Measurements from ENCODE around the gene BCL2L12.
A peak's percentile ranks its signal among the peaks of the same experiment; 100 is the strongest.

The BCL2L12 gene

DNA sequence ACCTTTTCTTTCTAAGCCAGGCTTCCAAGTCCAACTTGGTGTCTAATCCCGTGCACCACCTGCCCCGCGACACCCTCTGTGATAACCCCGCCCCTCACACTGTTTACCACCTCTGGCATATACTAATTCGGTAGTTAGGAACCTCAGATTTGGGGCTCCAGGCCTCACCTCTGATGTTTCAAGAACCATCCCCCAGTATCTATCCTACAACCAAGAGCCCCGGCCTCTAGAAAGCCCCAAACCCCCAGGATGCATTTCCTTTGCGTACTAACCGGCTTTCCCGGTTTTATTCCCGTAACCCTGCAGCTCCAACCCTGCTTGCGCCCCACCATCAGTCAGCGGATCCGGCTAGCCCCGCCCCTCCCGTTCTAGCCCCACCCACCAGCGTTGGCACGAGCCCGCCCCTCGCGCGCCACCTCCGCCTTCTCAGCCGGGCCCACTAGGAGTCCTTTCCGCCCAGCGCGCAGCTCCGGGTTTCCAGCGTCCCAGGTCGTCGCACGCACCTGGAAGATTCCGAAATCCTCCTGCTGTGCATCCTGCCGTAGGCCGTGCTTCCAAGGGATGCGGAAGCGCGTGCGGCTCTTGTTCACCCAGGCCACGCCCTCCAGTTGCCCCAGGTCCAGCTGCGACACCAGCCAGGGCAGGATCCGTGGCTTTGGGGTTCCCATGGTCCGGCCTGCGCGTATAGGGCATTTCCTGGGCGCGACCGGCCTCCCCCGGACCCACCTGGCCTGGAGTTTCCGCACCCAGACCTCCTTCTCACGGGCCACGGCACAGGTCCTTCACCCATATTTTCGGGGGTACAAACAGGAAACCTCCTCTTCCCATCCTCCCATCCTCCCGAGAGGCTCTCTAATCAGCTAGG lies 1.3 kb upstream of the BCL2L12 start:
- DNase-seq (ENCODE audit: low spot score), result peak; percentile 93

DNA sequence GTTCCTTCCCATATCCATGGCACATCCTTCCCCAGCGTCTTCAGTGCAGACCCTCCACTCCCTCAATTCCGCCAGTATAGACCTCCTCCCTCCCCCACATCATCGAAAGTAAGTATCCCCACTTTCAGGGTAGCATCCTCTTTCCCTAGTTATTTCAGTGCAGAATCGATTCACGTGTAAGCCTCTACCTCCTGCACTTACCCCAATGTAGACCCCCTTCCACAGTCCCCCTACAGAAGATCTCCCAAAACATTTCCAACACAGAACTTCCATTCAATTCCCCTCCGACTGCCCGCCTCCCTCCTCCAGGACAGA lies 740 bp upstream of the BCL2L12 start:
- DNase-seq (ENCODE audit: low spot score), result no peak

DNA sequence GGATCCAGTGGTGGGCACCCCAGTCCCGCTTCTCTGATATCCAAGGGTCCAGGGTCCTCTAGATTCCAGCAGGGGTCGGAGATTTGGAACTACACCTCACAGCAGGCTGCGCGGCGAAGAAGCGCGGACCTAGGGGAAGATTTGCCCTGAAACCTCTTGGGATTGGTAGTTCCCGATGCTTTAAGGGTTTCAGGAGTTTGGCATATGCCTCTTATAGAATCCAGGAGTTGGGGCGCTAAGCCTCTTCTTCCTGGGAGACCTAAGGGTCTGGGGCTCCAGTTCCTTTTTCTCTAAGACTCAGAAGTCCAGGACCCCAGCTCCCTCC lies 349 bp downstream of the BCL2L12 start:
- no peak for DNase-seq (ENCODE audit: low spot score)

DNA sequence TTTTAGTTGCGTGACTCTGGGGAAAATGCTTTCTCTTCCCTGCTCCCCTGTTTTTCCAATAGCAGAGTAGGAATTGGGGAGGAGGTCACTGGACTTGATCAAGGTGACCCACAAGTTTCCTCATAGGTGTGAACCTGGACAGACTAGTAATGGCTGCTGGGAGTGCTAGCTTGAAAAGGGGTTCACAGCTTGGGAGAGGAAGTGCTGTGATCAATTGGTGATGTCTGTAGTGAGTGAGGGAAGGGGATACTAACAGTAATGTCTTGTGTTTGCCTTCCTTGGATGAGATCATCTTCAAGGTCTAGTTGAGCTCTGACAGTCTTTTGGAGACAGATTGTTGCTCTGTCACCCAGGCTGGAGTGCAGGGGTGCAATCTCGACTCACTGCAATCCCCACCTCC lies 1.7 kb downstream of the BCL2L12 start:
- no peak for DNase-seq (ENCODE audit: low spot score)

DNA sequence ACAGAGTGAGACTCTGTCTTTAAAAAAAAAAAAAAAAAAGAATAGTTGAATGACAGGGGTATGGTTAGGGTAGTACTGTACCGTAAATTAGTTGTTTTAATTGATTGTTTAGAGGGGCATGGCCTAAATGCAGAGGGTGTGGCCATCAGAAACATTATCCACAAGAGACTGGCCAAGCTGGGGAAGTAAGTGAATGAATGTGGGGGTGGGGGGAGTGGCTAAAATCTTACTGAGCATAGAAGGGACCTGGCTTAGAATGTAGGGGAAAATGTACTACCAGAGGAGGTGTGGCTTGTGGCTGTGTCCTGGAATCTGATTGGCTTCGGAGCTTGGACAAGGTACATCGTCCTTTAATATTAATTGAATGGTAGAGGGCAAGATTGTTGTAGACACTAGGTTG lies 3.8 kb downstream of the BCL2L12 start:
- no peak for DNase-seq (ENCODE audit: low spot score)

DNA sequence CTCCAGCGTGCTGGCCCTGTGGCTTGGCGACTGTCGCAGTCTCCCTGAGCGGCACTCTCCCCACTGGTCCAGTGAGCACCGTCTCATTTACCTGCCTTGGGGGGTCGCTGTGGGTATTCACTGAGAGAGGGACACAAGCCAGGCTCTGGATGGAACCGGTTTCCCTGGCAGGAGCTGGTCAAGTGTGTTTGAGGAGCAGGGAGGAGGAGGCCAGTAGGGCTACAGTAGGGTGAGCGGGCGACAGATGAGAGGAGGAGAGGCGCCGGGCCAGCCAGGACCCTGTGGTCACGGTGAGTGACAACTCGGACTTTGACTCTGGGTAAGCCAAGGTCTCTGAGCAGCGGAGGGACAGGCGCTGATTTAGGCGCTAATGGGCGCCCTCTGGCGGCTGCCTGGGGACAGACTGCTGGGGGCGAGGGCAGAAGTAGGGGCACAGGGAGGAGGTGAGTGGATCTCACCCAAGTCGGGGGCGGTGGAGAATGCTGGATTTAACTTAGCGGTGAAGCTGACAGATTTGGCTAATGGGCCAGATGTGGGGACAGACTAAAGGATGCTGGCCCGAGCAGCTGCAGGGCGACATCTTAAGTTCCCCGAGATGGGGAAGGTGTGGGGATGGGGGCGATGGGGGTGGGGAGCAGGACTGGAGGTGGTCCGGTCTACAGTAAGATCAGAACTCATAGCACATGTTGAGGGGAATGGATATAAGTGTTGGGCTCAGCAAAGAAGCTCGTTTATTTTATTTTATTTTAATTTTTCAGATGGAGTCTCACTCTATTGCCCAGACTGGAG lies 6.6 kb downstream of the BCL2L12 start:
- peak; percentile 84 for DNase-seq (ENCODE audit: low spot score)

DNA sequence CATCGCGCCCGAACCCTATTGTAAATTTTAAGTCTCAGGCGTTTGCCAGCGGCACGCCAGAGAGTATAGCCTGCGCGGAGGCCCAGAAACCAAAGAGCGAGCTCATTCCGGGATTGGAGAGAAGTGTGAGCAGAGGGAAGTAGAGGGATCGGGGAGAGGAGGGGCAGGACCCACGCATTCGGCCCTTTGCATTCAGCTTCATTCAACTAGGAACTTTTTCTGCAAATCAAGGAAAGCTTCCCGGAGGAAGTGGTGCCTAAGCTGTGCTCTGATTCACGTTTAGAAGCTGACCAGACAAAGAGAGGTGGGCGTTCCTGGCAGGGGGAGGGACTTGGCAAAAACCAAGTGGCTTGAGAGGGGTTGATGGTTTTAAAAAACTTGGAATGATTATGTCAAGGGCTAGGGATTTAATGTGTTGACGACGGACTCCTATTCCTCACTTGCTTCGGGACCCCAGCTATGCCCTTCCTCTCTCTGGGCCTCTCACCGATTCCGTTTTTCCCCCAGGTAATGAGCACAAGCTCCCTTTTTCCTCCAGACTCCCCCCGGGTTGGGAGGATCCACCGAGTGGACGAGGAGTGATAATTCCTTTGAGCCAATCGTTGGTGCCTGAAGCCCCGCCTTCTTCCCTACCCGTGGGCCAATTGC lies 10.5 kb downstream of the BCL2L12 start:
- peak; percentile 92 for DNase-seq (ENCODE audit: low spot score)

DNA sequence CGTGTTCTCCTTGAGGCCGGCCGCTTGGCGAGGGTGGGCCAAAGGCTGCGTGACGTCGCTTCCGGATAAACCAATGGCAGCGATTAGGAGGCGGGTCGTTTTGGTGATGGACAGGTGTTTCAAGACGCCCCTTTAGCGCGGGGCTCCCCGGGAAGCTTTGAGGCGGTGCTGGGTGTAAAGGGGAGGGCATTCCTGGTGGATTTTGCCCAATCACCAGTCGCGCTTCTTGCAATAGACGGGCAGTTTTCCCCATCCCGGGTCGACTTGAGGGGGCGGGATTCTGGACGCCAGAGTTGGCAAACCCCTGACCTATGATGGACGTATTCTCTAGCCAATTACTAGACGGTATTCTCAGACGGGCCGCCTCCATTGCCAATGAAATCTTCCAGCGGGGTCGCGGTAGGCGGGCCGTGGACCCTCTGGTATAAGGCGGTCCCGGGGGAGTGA lies 11.1 kb downstream of the BCL2L12 start:
- DNase-seq (ENCODE audit: low spot score), result peak; percentile 100

DNA sequence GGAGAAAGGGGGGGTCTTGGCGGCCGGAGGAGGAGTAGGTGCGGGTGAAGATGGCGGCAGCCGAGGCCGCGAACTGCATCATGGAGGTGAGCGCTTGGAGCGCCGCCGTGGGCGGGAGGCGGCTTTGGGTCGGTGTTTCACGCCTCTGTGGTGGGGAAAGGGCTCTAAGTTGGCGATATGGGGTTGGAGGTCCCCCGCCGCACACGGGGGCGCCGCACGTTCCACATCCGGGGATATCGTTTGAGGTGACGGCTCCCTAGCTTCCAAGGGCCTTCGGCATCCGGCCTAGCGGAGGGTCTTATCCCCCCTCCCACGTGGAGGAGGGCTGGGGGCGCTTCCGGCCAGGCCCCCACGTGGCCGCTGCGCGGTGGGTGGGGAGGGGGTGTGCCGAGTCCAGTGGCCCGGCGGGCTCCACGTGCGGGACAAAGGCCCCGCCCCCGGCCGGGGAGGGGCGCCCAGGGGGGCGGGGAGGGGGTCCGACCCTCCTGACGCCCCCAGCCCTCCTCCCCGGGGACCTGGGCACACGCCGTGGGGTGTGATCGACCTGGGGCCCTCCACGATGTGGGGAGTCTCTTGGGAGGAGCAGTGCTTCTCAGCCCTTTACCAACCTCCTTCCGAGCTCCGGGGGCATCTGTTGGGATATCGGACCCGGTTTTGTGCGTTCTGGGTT lies 11.6 kb downstream of the BCL2L12 start, which contains the start of gene PRMT1:
PRMT1 (plus strand) TSS at position 41 of the 670 bp plus-strand sequence; CDS start at position 51, 10 bp downstream.
- DNase-seq (ENCODE audit: low spot score), result no peak

DNA sequence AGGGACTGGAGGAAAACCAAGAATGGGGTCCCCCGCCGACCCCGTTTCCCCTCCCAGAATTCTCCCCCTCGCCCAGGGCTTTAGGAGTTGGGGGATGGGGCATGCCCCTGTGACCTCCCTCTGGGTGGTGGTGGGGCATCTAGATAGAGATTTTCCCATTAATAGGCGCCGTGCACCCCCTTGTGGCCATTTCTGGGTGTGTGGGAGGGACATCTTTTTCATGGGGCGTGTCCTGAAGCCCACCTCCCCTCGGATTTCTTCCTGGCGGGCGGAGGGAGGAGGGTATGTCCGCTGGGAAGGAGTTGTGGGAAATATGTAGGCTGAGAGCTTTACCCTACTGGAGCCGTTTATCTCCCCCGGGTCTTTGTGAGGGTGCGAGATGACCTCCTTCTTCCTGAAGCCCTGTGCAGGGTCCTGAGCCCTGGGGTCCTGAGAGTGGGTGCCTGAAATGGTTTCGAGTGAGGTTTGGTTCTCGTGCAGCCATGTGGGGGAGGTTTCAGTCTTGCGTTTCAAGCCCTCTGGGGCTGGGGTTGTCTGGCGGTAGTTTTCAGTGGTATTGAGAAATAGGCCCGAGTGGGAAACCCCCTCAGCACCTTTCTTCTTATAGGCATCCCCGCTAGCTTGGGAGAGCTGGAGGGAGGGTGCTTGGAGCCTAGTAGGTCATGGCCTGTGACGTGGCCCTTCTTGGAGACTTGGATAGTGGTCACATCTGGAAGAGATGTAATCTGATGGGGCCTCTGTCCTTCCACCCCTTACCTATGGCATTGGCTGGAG lies 12.4 kb downstream of the BCL2L12 start:
- DNase-seq (ENCODE audit: low spot score), result peak; percentile 64

DNA sequence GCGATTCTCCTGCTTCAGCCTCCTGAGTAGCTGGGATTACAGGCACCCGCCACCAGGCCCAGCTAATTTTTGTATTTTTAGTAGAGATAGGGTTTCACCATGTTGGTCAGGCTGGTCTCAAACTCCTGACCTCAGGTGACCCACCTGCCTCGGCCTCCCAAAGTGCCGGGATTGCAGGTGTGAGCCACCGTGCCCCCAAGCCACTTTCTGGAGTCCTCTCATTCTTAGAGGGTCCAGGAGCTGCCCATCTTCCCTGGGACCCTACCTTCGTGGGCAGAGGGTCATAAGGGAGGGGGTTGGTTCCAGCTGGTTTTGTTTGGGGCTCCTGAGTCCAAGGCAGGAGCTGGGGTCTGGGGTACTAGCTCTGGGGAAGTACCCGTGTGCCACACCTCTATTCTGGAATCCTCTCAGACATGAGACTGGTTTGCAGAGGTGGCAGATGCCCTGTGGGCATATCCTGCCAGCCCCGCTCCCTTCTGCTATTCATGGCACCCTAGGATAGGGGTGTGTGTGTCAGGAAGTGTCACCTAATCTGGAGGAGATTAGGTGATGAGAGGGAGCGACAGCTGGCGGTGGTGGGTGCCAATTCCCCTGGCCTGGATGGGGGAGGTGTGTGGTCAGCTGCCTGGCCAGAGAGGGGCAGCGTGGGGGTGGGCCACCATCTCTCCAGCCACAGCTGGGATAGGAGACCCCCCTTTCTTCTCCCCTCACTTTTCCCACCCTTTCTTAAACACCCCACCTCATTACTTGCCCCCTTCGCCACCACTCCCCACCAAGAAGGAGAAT lies 13.4 kb downstream of the BCL2L12 start:
- DNase-seq (ENCODE audit: low spot score), result no peak

DNA sequence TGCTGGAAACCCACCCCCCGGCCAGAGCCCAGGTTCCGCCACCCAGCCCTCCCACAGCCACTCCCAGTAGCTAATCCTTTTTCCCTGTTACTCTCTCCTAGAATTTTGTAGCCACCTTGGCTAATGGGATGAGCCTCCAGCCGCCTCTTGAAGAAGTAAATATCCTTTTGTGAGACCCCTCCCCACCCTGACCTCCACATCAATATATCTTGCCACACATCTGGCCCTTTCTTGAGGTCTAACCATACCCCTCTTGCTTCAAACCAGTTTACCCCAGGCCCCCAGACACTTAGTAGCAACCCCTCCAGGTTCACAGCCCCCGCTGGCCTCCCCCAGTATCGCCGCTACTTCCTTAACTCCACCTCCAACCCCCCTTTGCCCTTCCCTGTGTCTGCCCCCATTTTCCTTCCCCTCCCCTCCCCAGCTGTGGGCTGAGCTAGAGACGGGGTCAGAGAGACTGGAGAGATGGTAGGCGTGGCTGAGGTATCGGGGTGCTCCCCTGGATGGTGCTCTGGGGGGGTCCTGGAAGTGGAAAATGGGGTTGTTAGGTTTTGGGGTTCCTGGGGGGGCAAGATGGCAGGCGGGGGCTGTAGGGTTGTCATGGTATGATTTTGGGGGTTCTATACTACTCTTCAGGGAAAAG lies 14.2 kb downstream of the BCL2L12 start:
- no peak for DNase-seq (ENCODE audit: low spot score)

DNA sequence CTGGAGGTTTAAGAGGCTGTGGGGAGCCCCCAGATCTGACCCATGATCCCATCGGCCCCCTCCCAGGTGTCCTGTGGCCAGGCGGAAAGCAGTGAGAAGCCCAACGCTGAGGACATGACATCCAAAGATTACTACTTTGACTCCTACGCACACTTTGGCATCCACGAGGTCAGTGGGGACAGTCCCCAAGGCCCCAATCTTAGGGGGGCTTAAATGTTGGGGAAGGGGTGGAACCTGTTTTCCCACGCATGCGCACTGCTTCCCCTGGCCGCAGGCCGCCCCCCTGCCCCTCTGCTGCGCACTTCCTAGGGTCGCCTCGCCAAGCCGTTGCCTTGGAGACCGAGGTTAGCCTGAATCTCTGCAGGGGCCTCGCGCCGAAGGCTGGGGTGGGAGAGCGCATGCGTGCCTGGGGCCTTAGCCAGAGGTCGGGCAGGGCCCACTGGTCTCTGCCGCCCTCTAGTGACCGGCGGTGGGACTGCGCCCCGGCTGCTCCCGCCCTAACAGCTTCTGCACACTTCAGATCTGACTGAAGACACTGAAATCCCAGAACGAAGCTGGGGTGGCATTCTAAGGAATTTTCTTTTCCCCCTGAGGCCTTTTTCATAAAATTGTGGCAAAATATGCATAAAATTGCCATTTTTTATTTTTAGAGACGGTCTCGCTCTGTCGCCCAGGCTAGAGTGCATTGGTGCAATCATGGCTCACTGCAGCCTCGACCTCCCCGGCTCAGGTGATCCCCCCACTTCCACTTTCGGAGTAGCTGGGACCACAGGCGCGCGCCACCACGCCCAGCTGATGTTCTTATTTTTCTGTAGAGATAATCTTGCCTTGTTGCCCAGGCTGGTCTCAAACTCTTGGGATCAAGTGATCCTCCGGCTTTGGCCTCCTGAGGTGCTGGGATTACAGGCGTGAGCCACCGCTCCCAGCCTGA lies 15.0 kb downstream of the BCL2L12 start:
- peak; percentile 91 for DNase-seq (ENCODE audit: low spot score)

DNA sequence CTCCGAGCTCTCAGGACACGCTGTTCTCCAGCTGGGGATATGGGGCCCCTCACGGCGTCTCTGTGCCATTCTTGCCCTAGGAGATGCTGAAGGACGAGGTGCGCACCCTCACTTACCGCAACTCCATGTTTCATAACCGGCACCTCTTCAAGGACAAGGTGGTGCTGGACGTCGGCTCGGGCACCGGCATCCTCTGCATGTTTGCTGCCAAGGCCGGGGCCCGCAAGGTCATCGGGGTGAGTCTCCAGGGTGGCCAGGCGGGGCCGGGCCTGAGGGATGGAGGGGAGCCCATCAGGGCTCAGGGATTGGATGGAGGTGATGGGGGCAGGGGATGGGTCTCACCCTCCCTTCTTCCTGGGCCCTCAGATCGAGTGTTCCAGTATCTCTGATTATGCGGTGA lies 16.1 kb downstream of the BCL2L12 start:
- DNase-seq (ENCODE audit: low spot score), result no peak

DNA sequence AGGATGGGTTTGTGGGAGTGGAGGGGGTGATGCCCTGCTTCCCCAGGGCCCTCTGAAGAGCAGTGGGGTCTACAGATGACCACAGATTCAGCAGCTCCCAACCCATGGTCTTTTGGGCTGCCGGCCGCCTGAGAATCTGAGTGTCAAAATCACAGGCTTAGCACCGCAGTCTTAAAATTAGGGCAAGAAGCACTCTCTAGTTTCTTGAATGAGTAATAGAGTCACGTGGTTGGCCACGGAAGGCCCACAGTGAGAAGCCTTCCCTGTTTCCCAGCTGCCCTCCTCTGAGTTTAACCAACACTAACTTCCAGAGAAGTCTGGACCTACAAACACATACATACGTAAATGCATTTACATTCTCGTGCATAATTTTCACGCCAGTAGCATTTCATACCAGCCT lies 16.5 kb downstream of the BCL2L12 start:
- DNase-seq (ENCODE audit: low spot score), result no peak

DNA sequence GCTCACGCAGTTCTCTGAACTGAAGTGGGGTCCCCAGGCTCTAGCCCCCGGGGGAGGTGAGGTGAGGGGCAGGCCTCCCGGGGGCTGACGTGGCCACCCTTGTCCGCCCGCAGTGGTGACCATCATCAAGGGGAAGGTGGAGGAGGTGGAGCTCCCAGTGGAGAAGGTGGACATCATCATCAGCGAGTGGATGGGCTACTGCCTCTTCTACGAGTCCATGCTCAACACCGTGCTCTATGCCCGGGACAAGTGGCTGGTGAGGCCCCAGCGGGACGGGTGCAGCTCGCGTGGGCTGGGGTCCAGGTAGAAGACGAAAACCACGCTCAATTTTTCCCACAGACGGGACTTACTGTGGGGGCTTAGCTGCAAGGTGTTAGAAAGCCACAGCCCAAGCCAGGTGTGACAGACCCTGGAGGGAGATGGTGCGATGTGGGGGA lies 18.1 kb downstream of the BCL2L12 start:
- no peak for DNase-seq (ENCODE audit: low spot score)

DNA sequence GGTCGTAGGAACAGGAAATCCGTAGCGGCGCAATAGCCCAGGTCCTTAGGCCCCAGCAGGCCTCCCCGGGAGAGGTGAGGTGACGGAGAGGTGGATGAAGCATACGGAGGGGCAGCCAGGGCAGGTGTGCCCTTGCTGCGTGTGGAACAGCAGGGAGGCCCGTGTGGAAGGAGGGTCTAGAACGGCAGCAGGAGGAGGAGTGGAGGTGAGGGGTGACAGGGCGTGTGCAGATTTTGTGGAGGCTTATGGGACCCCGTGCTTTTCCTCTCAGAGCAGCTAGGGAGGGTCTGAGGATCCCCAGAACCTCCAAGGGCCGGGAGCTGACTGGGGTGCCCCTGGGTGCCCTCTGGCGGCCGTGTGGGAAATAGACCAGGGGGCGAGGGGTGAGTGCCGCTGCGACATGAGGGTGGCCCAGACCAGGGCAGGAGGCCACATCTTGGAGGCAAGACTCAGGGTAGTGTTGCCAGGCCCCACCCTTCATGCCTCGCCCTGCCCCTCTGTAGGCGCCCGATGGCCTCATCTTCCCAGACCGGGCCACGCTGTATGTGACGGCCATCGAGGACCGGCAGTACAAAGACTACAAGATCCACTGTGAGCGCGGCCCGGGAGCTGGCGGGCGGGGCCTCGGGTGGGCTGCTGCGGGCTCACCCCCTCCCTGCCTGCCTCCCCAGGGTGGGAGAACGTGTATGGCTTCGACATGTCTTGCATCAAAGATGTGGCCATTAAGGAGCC lies 18.7 kb downstream of the BCL2L12 start:
- no peak for DNase-seq (ENCODE audit: low spot score)

DNA sequence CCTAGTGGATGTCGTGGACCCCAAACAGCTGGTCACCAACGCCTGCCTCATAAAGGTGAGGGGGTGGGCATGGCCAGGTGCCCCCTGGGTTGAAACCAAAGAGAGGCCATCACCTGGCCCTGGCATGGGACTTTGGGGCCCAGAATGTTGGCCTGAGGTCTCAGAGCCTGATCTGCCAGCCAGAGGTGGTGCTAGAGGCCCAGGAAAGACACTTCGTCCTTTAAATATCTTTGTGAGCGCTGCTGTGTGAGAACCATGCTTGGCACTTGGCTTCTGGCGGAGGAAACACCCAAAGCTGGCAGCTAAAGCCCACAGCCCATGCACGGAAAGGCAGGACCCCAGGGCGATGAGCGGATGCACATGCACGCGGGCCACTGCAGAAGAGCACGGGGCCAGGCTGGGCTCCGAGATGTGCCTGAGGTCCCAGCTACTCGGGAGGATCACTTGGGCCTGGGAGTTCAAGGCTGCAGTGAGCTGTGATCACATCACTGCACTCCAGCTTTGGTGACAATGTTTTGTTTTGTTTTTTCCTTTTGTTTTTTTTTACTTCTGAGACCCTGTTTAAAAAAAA lies 19.3 kb downstream of the BCL2L12 start:
- no peak for DNase-seq (ENCODE audit: low spot score)
